ENCODE data around the gene NR4A2.
A peak's percentile ranks its signal among the peaks of the same experiment; 100 is the strongest.

Gene NR4A2

GRCh38 chr2:156339865-156340264 is 7.3 kb upstream of the NR4A2 start:
- DNase-seq = no peak

- DNase-seq = no peak
Observed at GRCh38 chr2:156339110-156339847, 6.8 kb upstream of the NR4A2 start.

DNA sequence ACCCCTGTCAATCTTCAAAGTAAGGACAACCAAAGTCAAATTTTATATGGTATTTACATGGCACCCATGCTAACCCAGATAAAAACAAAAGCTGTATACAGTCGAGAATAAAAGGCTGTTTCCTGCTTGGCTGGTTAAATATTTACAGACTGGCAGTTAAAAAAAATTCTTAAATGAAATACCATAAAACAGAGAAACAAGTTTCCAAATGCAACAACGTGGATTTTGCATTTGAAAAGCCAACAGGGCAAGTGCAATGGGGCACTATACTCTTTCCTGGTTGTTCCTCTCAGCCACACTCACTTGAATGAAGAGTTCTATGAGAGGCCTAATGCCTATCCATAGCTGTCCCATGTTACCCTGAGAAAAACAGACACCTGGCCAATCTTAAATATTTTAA is 6.1 kb upstream of the NR4A2 start:
- no peak for DNase-seq

GRCh38 chr2:156334496-156335478 is 2.3 kb upstream of the NR4A2 start:
- DNase-seq = peak; percentile 72

- no peak for DNase-seq
Observed at GRCh38 chr2:156333951-156334495, 1.5 kb upstream of the NR4A2 start.

- no peak for DNase-seq
Observed at GRCh38 chr2:156333274-156333950, 891 bp upstream of the NR4A2 start.

- DNase-seq = no peak
Observed at GRCh38 chr2:156332284-156332533, 312 bp downstream of the NR4A2 start.

DNA sequence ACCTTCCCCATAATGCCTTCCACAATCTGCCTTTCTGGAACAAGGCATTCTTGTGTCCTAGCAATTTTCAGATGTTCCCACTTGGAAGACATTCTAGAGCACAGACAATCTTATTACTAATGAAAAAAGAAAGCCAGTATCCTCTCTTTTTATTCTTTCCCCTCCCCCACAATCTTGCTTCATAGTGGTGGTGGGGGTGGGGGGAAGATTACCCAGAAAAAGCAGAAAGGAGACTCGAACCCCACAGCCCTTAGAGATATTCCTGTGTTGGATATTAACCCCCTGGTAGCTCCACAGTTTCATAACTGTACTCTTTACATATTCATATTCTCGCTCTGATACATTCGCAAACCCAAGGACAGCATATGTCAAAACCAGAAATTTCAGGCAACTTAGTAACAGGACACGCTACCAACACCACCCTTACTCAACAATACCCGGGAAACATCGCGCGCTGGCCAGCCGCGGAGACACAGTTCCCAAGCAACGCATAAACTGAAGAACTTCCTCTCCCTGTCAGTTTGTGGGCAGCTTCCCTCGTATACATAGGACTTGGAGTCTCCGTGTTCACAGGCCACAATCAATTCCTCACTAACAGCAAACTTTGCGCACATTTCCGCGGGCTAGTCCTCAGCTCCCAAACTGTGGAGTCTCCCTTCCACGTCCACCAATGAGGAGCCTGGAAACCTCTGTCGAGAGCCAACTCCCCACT is 793 bp downstream of the NR4A2 start:
- no peak for DNase-seq

GRCh38 chr2:156329927-156330726 is 2.4 kb downstream of the NR4A2 start:
- no peak for DNase-seq

DNA sequence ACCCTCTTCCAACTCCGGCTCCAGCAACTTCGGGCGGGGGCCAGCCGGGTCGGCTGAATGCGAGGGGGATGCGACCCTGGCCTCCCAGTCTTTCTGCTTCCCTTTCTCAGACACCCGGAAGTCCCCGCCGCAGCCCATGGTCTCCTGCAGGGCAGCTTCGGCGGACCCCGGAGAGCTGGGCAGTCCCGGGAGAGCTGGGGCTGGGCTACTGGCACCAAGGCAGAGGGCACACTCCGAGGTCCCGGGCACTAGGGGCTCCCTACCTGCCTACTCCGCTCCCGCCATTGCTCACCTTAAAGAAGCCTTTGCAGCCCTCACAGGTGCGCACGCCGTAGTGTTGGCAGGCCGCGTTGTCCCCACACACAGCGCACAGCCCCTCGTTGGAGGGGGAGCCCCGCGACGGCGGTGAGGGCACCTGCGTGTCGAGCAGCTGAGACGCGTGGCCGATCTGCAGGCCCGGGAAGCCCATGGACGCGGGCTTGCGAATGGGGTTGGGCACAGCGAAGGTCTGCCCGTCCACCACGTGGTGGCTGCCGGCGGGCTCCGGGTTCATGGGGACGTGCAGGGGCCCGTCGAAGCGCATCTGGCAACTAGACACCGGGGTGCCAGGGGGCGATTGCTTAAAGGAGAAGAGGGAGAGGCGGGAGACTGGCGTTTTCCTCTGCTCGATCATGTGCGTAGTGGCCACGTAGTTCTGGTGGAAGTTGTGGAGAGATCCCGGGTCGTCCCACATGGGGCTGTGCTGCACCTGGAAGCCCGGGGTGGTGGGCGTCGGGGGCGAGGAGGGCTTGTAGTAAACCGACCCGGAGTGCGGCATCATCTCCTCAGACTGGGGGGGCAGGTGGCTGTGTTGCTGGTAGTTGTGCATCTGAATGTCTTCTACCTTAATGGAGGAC is 3.2 kb downstream of the NR4A2 start:
- DNase-seq = no peak

DNA sequence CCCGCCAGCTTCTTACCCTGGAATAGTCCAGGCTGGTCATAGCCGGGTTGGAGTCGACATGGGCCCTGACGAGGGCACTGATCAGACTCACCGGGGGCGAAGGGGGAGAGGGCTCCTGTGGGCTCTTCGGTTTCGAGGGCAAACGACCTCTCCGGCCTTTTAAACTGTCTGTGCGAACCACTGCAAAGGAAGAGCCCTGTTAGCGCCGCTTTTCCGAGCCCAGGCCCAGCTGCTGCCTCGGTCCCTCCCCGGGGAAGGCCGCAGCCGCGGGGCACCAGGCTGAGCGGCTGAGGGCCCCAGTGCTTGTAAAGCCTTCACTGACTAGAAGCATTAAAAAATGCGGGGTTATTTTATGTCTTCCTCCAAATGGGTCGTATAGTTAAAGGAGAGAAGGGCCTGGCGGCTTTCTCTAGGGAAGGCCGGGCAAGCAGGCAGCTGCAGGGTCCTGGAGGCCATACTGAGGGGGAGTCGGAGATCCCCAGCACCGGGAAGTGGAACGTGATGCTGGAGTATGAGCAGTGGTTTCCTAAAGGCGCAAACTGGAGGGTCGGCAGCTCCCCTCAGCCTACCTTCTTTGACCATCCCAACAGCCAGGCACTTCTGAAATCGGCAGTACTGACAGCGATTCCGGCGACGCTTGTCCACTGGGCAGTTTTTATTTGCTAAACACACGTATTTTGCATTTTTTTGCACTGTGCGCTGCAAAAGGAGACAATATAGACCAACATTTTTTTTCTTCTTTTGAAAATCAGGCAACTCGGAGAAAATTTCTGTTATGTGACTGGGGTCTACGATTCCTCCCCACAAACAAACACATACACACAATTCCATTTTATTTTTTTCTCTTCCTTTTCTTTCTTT is 4.5 kb downstream of the NR4A2 start:
- DNase-seq = no peak

DNA sequence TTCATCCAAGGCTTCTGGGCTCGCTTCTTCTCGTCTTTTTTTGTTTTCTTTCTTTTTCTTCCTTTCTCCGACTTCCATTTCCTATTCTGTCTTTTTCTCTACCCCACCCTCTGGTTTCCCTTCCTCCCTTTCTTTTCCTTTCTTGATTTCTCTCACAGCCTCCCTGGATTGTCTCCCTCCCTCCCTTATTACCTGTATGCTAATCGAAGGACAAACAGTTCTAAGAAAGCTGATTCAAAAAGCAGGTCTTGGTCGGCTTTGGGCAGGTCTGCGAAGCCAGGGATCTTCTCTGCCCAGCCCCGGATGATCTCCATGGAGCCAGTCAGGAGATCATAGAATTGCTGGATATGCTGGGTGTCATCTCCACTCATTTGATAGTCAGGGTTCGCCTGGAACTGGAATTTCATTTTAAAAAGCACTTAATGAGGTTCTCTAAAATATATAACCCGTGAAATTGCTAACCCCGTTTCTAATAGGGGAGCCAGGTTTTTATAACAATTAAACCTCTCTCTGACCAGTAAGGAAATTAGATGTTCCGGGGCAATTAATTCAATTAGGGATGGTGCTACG is 5.9 kb downstream of the NR4A2 start:
- no peak for DNase-seq

GRCh38 chr2:156325688-156326525 is 6.6 kb downstream of the NR4A2 start:
- no peak for DNase-seq

- DNase-seq = no peak
Observed at GRCh38 chr2:156323754-156324153, 8.8 kb downstream of the NR4A2 start.

GRCh38 chr2:156322686-156323231 is 9.8 kb downstream of the NR4A2 start:
- DNase-seq = no peak

DNA sequence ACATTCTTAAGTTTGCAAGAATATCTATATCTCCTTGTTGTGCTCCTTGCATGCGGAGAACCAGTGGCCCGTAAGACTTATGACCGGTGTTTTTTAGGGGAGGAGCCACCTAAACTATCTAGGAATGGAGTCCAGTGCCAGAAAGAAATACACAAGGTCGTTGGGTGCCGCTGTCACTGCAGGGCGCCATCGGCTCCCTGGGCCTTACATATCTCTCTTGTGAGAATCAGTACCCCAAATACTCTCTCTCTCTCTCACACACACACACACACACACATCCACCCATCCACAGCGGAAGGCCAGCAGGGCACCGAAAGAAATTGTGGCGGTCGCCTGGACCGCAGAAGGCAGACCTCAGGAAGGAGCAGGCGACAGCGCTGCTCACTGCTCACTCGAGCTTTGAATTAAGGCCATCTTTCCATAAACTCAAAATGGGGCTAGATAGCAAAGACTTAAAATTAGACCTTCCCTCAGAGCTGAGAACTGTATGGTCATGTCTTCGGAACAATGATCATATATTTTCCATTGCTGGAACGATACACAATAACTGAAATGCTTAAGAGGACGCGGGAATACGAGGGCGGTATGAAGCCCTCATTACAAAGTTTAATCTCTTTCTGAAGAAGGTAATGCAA is 10.4 kb downstream of the NR4A2 start:
- no peak for DNase-seq

DNA sequence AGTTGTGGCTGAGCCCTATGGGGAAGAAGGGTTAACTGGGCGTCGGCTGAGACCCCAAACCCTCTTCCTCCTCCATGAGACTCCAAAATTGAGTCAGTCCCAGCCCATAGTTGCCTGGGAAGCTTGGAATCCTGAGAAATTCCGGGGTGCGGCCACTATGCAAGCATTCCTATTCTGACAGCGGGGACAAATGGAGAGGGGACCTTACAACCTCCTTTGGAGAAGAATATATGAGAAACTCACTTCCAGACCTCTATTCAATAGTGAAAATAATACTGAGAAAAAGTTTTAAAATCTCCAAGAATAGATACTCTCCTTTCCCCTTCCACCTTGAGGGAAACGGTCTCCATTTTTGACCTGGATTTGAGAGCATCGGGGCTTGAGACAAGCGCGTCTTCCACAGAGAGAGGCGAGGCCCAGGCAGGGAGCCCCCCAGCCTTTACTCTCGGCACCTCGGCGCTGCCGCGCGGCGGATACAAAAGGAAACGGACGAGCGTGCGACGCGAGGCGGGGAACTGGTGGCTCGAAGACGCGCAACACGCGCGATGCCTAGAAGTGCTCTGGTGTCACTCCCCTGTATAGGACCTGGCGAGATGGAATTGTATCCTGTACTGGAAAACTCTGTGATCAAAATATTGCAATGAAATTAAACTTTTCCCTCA is 11.1 kb downstream of the NR4A2 start:
- DNase-seq = no peak
